ENCODE data around the gene APOL6.

- TF ChIP-seq CTCF (IDR thresholded peaks at IDR 0.05; ENCODE audit: low read depth, low read length) (no peak), POLR2A (IDR thresholded peaks at IDR 0.05; ENCODE audit: extremely low read depth, insufficient read length) (no peak), MAX (IDR thresholded peaks at IDR 0.05; ENCODE audit: low read depth, low read length) (no peak), MYC (IDR thresholded peaks at IDR 0.05; ENCODE audit: low read depth, low read length) (no peak)
These were observed 39.0 kb upstream of the APOL6 start for GRCh38 chr22:35609261-35609660.

All from NB4 (cell line).